SW 1271 (cell line): ENCODE data around the gene MAD1L1.

ENCODE experiments used
- DNase-seq, 2 experiments: peaks; one replicate each; lab custom pipeline; 2025; lab: John Stamatoyannopoulos, UW

The MAD1L1 gene

DNA sequence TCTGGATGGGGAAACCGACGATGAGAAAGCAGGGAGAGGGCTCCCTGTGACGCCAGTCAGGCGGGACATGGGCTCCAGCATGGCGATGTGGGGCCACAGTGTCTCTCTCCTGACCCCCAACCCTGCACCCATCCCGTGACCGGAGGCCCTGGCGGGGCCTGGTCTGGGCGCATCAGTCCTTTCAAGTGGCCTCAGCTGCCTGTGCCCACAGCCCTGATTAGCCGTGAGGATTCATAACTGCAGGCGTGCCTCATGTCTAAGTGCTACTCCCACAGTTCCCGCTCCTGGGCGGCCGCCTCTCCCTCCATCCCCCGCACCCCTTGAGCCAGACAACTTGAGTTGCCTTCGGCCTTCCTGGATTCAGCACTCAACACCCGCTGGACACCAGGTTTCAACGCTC, 321.9 kb downstream of the MAD1L1 start:
- no peak for DNase-seq

DNA sequence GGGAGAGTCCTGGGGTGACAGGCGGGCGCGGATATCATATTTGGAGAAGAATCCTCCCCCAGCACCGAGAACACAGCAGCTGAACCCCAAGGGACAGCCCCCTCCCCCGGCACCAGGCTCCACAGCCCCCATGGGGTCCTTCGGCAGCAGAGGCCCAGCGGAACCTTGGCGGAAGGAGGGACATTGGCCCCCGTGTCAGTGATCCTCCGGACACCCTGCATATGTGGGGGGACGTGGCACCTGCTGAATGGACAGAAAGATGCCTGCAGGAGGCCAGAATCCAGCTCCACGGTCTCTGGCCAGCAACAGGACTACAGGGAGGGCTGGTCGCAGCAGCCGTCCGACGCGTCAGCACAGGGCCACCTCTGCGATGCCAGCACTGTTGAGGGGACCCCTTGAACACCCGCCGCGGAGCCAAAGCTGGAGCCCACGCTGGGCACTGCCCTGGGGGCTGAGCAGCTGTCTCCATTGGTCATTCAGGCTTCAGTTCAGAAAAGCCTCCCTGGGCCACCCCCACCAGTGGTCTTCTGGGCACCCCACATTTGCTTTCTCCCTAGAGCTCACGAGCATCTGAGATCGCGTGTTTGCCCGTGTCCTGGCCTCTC, 322.6 kb downstream of the MAD1L1 start:
- no peak for DNase-seq

DNA sequence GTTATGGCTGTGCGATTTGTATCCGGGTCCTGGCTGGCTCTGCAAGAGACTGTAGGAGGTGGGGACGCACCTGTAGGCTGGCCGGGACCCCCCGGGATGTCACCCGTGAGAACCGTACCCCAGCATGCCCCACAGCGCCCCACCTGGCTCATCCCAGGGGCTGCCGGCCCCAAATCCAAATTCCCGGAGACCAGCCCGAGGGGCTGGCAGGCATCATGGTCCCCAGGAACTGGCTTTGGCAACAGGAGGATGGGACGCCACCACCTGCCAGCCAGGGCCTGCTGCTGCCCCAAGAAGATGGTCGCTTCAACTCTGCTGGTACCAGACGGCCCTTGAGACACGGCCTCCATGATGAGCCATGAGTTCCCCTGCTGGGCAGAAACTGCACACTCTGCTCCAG, 323.3 kb downstream of the MAD1L1 start:
- no peak for DNase-seq

DNA sequence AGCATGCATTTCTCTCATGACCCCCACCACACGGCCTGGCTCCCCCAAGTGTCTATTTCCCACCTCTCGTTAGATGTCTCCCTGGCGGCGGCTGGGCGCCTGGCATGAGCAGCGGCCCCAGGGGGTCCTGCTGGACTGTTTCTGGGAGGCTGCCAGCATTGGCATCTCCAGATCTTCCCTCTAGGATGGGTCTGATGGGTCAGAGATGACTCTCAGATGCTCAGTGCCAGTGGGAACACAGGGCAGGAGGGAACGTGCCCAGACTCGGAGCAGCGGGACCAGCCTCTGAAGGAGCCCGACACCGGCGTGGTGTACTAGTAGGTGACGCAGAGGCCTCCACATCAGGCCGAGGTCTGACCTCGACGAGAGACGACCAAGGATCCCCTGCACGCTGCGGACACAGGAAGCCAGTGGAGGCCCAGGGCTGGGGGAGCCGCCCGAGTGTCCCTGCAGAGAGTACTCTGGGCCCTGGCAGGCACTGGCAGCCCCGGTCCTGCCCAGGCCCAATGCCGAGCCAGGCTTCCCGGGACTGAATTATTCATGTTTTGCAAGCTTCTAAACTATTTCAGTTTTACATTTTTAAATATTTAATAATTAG, 323.8 kb downstream of the MAD1L1 start:
- no peak for DNase-seq

DNA sequence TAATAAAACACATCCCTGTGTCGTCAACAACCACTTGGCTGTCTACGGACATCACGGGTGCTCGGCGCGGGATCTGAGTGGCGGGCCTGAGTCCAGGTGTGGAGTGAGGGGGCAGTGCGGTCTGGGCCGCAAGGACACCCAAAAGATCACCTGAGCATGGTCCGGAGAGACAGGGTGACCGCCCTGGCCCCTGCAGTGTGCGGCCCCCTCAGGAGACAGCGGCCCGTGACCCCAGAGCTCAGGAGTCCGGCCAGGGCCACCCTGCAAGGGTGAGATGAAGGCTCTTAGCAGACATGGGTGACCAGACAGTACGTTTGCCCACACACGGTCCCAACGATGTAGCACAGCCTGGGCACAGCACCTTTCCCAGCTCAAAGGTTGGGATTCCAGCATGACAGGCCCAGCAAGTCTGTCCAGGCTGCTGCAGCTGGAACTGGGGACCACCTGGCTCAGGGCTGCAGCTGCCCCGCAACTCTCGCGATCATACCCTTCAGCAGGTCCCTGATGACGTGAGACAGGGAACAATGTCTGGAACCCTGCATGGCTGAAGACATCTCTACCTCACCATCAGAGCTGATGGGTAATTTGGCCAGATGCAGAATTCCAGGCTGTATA, 324.9 kb downstream of the MAD1L1 start:
- DNase-seq, result no peak

DNA sequence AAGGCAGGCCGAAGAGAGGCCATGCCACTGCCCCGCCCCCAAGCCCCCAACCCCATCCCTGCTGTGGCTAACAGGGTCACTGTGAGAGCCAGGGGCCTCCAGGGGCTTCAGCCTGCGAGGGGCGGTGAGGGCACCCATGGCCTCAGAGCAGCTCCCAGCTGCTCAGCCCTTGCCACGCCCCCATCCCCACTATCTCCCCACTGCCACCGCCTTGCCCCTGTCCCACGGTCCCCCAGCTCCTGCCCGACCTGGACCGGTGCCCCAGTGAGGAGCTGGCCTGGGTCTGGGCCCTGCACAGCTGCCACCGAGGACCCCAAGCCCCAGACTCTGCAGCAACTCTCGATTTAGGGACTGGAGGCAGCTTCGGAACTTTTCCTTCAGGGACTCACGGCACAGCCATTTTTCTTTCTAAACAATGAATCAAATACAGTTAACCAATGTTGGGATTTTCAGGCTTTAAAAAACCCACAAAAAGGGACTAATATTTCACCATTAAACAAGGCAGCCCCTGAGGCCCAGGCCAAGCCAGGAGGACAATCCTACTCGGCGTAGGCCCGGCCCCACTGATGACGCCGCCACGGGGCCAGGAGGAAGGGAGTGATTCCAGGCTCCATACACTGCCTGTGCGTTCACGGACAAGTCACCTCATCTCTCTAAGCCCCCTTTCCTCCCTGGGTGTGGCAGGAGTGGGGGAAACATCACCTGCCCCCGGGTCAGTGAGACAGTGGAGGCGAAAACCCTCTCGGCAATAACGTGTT, 325.6 kb downstream of the MAD1L1 start:
- DNase-seq, result no peak

DNA sequence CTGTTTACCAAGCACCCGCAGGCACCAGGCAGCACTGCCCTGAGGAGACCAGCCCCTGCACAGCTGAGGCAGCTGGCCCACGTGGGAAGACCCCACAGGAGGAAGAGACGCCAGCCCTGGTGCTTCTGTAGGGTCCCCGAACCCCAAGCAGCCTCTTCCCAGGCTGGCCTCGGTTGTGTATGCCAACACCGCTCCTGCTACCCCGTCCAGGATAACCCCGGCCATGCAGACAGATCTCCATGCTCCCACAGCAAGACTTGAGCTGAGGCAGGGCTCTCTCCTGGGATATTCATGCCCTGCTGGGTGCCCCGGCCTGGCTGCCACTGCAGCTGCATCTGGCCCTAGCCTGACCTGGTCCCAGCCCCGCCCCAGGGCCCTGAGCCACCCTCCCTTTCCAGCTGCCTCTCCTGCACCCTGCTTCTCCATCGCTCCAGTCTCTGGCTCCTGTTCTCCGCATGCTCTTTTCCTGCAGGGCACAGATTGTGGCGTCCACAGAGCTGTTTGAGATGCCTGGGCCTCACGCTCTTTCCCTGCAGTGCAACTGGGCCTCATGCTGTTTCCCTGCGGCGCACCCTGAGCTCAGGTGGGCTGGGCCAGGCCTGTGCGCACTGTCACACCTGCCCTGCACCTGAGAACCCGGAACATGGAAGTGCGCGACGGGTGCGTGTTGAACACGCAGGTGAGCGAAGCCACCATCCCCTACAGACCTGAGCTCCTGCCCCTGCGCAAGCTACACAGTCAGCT, 326.5 kb downstream of the MAD1L1 start:
- no peak for DNase-seq

DNA sequence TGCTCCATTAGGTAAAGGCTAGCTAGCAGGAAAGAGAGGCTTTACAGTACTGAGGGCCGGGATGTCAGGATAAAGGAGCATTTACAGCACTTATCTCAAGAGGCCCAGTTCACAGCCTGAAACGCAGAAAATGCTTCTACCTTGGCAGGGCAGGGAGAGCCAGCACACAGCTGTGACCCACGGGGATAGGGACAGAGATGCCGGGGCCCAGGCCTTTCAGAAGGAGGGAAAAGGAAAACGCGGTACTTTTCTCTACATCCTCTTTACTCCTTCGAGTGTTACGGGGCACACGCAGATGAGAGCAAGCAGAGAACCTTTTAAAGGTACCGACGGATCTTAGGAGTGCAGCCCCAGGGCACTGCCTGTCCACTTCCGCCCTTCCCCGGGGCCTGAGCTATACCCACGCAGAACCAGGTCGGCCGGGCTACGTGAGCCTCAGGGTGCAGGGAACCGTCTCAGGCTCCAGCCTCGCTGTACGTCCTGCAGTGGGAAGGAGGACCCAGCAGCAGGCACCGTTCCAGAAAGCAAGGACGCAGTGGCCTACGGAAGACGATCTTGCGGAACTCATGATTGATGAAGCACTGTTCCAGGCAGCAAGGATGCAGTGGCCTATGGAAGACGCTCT, 330.4 kb downstream of the MAD1L1 start:
- DNase-seq, result no peak

DNA sequence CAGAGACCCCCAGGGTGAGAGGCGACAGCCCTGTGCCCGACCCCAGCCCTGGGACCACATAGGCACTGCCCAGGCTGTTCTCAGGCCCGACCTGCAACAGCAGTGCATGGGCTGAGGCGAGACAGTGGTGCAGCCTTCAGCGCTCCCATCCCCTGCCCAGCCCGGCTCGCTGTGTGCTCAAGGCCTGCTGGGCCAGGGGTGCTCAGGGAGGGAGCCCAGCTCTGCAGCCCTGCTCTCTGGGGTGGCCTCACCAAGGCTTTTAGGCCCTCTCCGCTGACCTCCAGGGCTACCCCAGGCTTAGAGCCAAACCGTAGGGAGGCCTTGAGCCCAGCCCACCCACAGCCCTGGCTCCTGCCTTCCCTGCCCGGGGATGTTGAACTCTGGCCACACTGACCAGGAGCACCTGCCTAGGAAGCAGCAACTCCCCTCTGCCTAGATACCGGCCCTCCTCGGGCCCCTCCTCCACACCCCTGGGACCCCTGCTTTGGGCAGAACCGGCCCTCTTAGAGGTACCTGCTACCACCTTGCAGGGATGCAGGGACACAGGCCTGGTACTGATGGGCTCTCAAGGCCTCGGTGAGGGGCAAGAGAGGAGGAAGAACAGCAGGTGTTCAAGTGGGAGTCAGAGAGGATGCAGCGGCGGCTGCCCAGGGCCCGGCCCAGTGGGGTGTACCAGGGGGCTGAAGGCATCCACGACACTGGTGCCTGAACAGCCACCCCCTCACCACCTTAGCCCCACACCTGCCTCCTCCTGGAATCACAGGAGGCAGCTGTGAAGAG, 331.1 kb downstream of the MAD1L1 start:
- no peak for DNase-seq

DNA sequence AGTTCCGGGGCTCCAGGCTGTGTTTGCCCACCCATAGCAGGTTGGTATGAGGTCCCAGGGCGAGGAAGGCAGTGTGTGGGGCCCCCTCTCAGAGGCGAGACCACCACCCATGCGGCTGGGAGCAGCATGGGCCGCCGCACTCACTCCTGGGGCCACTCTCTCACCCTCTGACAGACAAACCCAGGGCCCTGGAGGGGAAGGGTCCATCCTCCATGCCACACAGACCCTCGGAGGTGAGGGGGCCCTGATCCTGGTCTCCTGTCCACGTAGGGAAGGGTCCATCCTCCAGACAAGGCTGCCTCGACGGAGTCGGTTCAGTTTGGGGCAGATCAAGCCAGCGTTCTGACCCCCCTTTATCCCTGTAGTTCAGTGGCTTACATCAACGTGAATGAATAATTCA, 331.9 kb downstream of the MAD1L1 start:
- no peak for DNase-seq

DNA sequence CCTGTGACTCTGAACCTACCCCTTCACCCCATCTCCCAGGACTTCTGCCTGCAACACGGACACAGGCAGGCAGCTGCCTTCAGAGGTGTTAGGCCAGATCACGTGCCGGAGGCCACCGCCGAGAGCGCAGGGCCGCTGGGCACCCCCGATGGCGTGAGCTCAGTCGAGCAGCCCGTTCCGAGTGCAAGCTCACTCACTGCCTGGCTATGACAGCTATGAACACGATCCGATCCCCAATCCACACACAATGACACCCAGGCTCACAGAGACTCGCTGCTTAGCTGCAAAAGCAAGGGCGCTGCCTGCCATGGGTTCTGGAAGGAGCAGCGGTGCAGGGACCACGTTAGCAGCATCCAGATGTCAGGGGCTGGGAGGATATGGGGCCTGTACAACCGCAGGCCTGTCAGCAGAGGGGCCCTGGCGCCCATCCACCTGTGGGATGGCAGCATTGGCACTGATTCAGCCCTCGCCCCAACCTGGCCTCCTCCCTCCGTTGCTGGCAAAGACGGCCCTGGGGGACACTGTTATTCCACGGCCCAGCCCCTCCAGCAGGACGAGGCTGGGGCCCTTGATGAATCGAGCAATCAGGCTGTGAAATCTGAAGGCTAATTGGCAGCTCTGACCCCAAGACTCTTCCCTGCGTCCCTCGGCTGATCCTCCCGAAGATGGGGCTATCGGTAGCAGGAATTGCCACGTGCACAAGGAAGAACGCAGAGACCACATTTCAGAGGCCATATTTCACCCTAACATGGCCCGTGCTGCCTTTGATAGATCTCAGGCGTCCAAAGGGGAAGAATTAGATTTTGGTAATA, 332.6 kb downstream of the MAD1L1 start:
- DNase-seq, result no peak

DNA sequence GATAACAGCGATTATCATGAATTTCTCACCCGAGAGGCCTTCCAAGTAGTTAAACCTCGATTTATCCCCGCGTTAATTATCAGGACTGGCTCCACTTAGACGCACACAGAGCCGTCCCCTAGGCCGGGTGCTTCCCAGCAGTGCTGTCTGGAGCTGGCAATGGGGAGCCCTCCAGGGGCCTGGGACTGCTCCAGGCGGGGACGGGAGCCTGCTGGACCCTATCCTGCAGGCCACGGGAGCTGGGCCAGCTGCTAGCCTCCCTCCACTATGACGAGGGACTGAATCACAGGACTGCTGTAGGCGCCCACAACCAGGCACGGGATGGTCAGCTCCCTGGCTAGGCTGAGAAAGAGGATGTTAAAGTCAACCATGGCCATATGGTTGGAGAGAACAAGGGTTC, 333.5 kb downstream of the MAD1L1 start:
- DNase-seq, result no peak

DNA sequence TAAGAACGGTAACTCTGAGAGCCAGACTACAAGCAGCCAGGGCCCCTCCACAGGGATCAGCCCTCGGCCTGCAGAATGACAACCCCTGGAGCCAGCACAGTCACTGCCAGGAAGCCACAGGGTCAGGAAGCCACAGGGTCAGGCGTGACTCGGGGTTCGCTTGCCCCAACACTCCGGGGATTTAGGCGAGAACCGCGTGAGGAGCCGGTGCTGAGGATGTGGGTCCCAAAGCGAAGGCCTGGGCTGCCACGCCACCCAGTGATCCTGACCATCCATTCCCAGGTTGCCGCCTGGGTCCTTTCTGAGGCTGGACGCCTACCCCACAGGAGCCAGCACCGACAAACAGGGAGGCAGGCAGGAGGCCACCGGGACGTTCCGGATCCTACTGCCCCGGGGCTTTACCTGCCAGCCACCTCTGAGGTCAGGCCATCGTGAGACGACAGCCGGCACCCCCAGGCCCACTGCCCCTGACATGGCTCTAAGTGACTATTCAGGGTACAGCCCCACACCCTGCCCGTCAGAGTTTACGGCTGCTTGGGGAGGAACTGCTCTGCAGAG, 334.0 kb downstream of the MAD1L1 start:
- no peak for DNase-seq

DNA sequence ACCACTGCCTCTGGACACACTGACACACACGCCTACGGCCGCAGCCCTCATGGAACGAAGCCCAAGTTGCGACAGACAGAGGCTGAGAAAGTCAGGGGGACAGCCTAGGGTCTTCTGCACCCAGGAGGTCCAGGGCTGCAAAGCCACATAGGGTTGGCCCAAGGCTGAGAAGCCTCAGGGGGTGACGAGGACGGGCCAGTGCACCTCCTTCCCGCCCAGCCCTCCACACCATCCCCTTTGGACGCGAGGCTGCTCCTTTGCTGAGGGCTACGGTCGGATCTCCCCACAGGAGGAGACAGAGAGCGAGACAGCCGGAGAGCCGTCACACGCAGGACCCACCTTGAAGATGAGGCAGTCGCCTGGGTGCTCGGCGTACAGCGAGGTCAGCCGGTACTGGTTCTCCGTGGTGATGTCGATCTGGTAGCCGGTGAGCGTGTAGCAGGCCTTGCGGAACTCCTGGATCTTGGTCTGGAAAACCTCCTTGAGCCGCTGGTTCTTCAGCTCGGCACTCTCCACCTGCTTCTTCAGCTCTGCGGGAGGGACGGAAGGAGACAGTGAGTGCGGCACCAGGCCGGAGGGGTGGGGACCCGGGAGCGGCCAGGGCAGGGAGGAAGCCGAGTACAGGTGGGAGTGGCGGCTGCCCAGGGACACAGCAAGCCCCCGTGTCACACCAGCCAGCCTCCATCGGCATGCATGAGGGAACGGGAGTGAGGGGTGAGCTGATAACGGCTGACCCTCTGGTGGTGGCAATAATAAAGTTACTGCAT, 334.7 kb downstream of the MAD1L1 start:
- DNase-seq, result no peak

DNA sequence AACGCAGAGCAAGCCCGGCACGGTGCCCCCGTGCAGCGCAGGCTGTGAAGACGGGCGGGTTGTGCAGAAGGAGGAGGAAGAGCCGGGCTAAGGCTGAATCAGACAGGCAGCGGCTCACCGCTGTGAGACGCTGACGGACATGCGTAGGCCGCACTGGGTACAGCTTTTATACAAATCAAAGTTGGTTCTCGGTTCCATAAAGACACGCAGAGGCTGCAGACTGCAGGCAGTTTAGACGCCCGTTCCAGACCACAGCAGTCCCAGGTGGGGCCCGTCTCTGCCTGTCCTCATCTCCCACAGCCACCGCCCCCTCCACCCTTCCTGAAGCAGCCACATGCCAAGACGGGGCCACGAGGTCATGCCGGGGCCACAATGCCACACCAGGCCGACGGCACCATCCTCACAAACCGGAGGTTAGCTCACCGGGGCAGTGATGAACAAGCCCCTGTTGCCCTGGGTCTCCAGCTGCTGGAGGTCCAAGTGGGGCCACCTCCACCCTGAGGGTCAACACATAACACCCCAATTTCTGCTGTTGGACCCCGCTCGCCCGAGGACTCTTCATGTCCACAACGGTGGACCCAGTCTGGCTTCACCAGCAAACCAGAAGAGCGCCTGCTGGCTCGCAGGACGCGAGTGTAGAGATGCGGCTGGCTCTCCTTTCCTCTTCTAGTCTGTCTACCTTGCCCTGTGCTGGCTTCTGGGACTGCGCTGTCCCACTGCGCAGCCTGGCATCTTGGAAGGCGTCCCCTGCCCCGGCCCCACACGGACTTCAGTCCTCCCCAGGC, 335.5 kb downstream of the MAD1L1 start:
- DNase-seq, result no peak

DNA sequence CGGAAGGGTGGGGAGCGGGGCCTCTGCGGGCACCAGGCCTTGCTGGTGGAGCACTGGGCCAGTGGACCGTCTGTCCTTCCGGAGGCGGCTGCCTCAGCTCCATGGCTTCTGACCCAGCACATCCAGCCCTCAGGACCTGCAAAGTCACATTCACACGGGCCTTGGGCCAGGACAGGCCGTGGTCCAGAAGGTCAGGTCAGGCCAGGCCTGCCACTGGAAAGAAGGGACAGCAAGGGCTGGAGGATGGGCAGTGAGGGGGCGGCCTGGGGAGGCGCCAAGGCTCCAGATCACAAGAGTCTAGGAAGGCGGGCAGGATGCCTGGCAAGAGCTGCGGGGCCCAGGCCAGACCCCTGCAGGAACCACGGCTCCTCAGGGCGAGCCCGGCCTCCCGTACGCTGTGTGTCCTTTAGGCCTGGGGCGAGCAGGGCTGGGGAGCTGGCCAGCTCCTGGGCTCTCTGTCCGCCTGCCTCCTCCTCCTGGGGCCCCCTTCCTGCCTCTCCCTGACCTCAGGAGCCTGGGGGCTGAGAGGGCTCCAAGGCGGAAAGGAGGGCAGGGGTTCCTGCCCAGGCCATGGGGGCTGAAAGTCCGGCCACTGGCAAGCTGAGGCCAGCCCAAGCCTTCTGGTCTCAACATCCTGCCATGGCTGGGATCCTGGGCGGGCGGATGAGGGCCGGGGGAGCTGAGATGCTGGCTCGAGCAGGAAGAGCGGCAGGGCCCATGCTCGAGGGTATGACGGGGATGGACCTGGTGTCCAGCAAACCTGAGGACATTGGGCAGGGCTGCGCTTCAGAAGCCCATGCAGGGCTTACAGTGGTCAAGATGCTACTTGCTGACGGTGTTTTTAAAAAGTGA, 336.9 kb downstream of the MAD1L1 start:
- no peak for DNase-seq

DNA sequence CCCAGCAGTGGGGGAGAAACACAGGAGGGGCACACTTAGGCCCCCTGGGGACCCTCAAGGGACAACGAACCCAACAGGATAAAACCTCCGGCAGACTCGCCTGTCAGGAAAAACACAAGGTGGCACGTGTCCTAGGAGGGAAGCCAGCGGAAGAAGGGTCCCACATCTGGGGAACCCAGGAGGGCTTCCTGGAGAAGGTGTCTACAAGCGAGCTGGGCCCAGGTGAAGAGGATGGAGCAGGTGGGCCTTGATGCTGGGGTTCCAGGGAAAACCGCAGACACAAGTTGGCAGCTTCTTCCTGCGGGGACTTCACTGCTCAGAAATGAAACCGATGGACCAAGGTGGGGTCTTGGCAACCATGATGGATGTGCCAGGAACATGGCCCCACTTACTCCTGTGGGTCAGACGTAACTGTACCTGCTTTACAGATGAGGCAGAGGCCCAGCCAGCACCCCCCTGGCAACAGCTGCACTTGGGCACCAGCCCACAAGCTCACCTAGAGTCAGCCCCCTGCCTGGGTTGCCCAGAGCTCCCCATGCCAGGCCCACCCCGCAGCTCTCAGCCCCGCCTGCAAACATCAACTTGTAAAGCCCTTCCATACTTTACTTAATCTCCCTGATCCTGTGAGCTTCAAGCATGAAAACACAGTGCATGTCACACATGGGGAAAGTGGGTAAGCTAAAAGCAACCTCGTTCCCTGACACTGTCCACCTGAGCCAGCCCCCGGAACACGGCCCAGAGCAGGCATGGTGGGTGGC, 337.7 kb downstream of the MAD1L1 start:
- no peak for DNase-seq
